Thyroid gland (tissue), 4 donors: Measurements from ENCODE around the gene SPATA13. TPM values are rescaled to one million over a fixed set of nuclear protein-coding genes. Genes with fewer than 3 reads are reported as not detected.

ENCODE experiments used
- DNase-seq, 2 donors: peaks; one replicate each; pipeline ENCODE4 v3.0.0-alpha.2; 2019
- H3K27ac ChIP-seq, 3 donors: fragments of 200-600 bp; sonication (generic); 1 replicate in 2 of 3; 2 replicates in 1 of 3; pipeline ENCODE4 v1.5.1; 2016 to 2019; ENCODE audit warnings: mild to moderate bottlenecking in 1 of 3, moderate library complexity in 1 of 3
- H3K27me3 ChIP-seq: fragments of 200-600 bp; sonication (generic); one replicate; pipeline ENCODE4 v1.5.1; 2019
- H3K36me3 ChIP-seq, 2 donors: fragments of 200-600 bp; sonication (generic); one replicate each; pipeline ENCODE4 v1.5.1; 2016 to 2019
- H3K4me1 ChIP-seq, 2 donors: fragments of 200-600 bp; sonication (generic); one replicate each; pipeline ENCODE4 v1.5.1; 2017 to 2019
- H3K4me3 ChIP-seq, 3 donors: fragments of 200-600 bp; sonication (generic); replicated peaks in 1 of 3; 1 replicate in 2 of 3; 2 replicates in 1 of 3; pipeline ENCODE4 v1.5.1; 2016; ENCODE audit warnings: mild to moderate bottlenecking in 1 of 3
- H3K9me3 ChIP-seq: fragments of 200-600 bp; sonication (generic); one replicate; pipeline ENCODE4 v1.5.1; 2017
- POLR2A ChIP-seq, 2 donors: fragments of 450-650 bp; IDR thresholded peaks; one replicate each; pipeline ENCODE4 v1.6.1; 2017; ENCODE audit warnings: antibody characterized with exemption in 2 of 2, mild to moderate bottlenecking in 2 of 2, moderate library complexity in 1 of 2
- WGBS, 2 donors: methylation state at CpG; one replicate each; pipeline ENCODE4 v1.1.5; 2017; 5-methylcytosine and 5-hydroxymethylcytosine counted together
- intact Hi-C: fragments of 100-400 bp; cut with DNase I; formaldehyde crosslinking; loops from one replicate; pipeline ENCODE4 v1.15.1; 2023
- total RNA-seq, 4 donors: library from RNA; depleted of rRNA; stranded (reverse); fragments of >200 nt; gene quantifications; one replicate each; pipeline ENCODE4 v1.2.3, GENCODE V29; 2016
- TF ChIP-seq, protein P1 (sequence below), 6 experiments: fragments of 200-600 bp in 3 of 6; fragments of 450-650 bp in 3 of 6; sonication (generic) in 3 of 6; IDR thresholded peaks; one replicate each; pipeline ENCODE4 v1.5.1; 2016 to 2019; ENCODE audit warnings: antibody characterized with exemption in 6 of 6, mild to moderate bottlenecking in 2 of 6, inconsistent platforms in 1 of 6, moderate library complexity in 1 of 6

Gene SPATA13
- total RNA-seq, 4 donors from 2014 or later: 43.2 to 95.4 (median 51.1) TPM

DNA sequence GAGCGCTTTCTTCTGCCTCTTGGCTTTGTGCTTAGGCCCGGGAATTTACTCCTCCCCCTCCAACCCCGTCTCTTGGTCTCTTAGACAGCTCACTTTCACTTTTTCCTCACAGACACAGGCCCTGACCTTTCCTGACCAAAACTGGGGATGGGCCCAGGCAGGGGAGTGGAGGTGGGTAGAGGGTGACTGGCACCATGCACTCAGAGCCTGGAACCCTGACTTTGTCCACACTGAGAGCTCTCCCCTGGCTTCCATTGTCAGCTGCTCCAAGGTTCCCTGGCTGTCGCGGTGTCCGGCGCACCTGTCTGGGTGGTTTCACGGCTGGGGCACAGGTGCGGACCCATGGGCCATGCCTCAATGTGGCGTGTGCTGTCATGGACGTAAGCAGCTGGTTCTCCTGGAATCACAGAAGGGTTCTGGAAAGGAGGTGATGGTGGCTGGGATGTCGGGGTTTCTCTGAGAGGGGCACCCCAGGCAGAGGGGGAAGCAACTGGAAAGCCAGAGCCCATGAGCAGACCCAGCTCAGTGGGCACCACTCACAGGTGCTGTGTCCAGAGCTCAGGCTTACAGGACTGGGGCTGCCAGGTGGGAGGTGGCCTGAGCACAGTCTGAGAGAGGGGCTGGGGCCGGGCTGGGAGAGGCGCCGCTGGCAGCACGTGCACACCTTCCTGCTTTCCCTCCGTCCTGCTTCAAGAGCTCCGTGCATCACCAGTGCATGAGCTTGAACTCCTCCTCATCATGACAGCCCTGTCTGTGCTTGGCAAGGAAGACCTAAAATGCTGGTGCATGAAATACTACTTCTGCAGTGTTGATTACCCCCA lies 120.9 kb downstream of the SPATA13 start:
- H3K9me3 ChIP-seq: no peaks in the 10 kb centered on the region
- DNase-seq: no peak
- no peak overlapping the region for H3K4me3 ChIP-seq
- 93 to 94% methylated on average over 15 to 17 of the region's 18 CpGs for WGBS, 2 donors
- intact Hi-C loops: no loop called here
- TF ChIP-seq, protein P1, sequence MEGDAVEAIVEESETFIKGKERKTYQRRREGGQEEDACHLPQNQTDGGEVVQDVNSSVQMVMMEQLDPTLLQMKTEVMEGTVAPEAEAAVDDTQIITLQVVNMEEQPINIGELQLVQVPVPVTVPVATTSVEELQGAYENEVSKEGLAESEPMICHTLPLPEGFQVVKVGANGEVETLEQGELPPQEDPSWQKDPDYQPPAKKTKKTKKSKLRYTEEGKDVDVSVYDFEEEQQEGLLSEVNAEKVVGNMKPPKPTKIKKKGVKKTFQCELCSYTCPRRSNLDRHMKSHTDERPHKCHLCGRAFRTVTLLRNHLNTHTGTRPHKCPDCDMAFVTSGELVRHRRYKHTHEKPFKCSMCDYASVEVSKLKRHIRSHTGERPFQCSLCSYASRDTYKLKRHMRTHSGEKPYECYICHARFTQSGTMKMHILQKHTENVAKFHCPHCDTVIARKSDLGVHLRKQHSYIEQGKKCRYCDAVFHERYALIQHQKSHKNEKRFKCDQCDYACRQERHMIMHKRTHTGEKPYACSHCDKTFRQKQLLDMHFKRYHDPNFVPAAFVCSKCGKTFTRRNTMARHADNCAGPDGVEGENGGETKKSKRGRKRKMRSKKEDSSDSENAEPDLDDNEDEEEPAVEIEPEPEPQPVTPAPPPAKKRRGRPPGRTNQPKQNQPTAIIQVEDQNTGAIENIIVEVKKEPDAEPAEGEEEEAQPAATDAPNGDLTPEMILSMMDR (IDR thresholded peaks at IDR 0.05): no peak
- TF ChIP-seq POLR2A (IDR thresholded peaks at IDR 0.05): no peak
- H3K36me3 ChIP-seq: peaks cover 8 to 10% of the 10 kb centered on the region in 2 donors
- no peak overlapping the region for H3K27ac ChIP-seq
- peaks cover 0 to 8% of the 10 kb centered on the region in 2 donors for H3K4me1 ChIP-seq
- H3K27me3 ChIP-seq: no peaks in the 10 kb centered on the region

DNA sequence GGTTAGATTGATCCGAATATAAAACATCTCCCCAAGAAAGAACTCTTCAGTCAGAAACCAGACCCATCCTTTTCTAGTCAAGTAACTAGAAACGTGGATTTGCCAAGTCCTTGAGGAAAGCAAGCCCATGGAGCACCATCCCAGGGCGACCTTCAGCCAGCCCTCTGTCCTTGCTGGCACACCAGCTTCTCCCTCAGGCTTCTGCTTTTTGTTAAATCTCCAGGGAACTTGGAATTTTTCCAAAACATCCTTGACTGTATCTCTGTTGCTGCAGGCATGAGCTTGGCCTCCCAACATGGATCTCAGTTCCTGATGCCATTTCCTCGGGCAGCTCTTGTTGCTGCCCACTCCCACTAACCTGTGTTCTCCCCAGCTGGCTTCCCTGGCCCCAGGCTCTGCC lies 121.7 kb downstream of the SPATA13 start:
- Histone ChIP-seq H3K4me3 (no peak overlapping the region), H3K9me3 (no peaks in the 10 kb centered on the region), H3K4me1 (peaks cover 0 to 8% of the 10 kb centered on the region in 2 donors), H3K27ac (no peak overlapping the region), H3K27me3 (no peaks in the 10 kb centered on the region), H3K36me3 (peaks cover 17 to 18% of the 10 kb centered on the region in 2 donors)
- intact Hi-C loops: no loop called here
- 89 to 94% methylated on average over 4 of the region's 4 CpGs for WGBS, 2 donors
- no peak for TF ChIP-seq POLR2A (IDR thresholded peaks at IDR 0.05)
- TF ChIP-seq, protein P1 (IDR thresholded peaks at IDR 0.05): no peak
- DNase-seq: no peak

GRCh38 chr13:24284889-24285565 lies 124.5 kb downstream of the SPATA13 start:
- Histone ChIP-seq H3K27me3 (no peaks in the 10 kb centered on the region), H3K4me3 (no peak overlapping the region), H3K36me3 (peaks cover 43% of the 10 kb centered on the region in 2 donors), H3K27ac (no peak overlapping the region), H3K9me3 (no peaks in the 10 kb centered on the region), H3K4me1 (no peaks in the 10 kb centered on the region)
- 86 to 91% methylated on average over 10 of the region's 10 CpGs for WGBS, 2 donors
- intact Hi-C loops: no loop called here
- TF ChIP-seq, protein P1 (IDR thresholded peaks at IDR 0.05): no peak
- no peak for TF ChIP-seq POLR2A (IDR thresholded peaks at IDR 0.05)
- no peak for DNase-seq

DNA sequence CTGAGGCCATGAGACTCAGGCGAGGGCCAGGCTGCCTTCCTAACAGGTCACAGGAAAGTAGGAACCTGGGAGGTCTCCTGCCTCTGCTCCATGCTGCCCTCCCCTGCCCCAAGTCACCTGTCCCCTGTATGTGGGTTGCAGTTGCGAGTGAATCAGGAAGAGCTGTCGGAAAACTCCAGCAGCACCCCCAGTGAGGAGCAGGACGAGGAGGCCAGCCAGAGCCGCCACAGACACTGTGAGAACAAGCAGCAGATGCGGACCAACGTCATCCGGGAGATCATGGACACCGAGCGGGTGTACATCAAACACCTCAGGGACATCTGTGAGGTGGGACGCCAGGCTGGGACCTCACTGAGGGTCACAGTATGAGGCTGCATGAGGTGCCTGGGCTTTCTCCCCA lies 126.1 kb downstream of the SPATA13 start:
- H3K4me3 ChIP-seq: no peak overlapping the region
- WGBS, 2 donors: 95 to 97% methylated on average over 7 to 11 of the region's 11 CpGs
- peaks cover 53 to 59% of the 10 kb centered on the region in 2 donors for H3K36me3 ChIP-seq
- H3K4me1 ChIP-seq: no peaks in the 10 kb centered on the region
- no peaks in the 10 kb centered on the region for H3K9me3 ChIP-seq
- no peak for DNase-seq
- no peaks in the 10 kb centered on the region for H3K27me3 ChIP-seq
- TF ChIP-seq, protein P1 (IDR thresholded peaks at IDR 0.05): no peak
- no peak for TF ChIP-seq POLR2A (IDR thresholded peaks at IDR 0.05)
- intact Hi-C loops: no loop called here
- no peak overlapping the region for H3K27ac ChIP-seq
